BJ (cell line): ENCODE results near the gene SERGEF. TPM values are rescaled to one million over a fixed set of nuclear protein-coding genes. Genes with fewer than 3 reads are reported as not detected.

Source experiments
- CTCF ChIA-PET: fragments of 350-600 bp; formaldehyde crosslinking; extraction: SDS; loops from one replicate; lab custom pipeline; 2021; ENCODE audit warnings: antibody characterized with exemption, inconsistent platforms; lab: Yijun Ruan, JAX
- POLR2A ChIA-PET: fragments of 300-600 bp; sonication (Branson Sonifier 250); formaldehyde crosslinking; extraction: SDS; loops from one replicate; lab custom pipeline; 2021; ENCODE audit warnings: antibody characterized with exemption; lab: Charles Lee
- DNase-seq: peaks from one replicate; pipeline ENCODE4 v3.0.0-alpha.2; 2011; ENCODE audit warnings: low read depth
- H3K27me3 ChIP-seq: 2 replicates; pipeline ENCODE4 v1.6.0; 2011; ENCODE audit warnings: low read length; ENCODE audit not compliant: control insufficient read depth, insufficient read depth
- H3K36me3 ChIP-seq: 2 replicates; pipeline ENCODE4 v1.5.1; 2011; ENCODE audit warnings: low read length; ENCODE audit not compliant: control insufficient read depth, insufficient read depth
- H3K4me3 ChIP-seq: 2 replicates; pipeline ENCODE4 v1.5.1; 2011; ENCODE audit warnings: low read depth, mild to moderate bottlenecking, control low read depth, low read length
- CTCF ChIP-seq: IDR thresholded peaks from 2 replicates; pipeline ENCODE4 v1.5.1; 2011; ENCODE audit warnings: low read depth, mild to moderate bottlenecking, control low read depth, inconsistent platforms, low read length, moderate library complexity; ENCODE audit not compliant: insufficient read depth
- polyA plus RNA-seq: library from polyadenylated mRNA; depleted of rRNA; stranded (reverse); fragments of >200 nt; gene quantifications from 2 replicates; pipeline ENCODE4 v1.2.3, GENCODE V29; 2011

The SERGEF gene
- polyA plus RNA-seq, 1 experiment = 17.4 TPM

DNA sequence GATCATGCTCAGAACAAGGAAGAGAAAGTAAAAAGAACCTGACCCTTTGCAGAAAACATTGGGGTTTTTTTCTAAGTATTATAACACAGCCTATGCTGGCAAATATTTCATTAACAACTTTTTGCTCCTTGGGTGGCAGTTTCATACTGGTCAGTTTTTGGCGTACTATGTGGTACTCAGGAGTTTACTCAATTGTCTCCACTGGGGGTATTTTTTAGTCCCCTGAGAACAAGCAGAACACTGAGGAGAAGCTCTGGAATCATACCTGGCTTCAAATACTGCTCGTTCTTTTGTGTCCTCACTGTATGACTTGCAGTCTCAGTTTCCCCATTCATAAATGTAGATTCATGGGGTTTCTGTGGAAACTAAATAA, 90.4 kb downstream of the SERGEF start:
- no peak for DNase-seq
- no peak overlapping the region for H3K4me3 ChIP-seq
- no peak for TF ChIP-seq CTCF
- CTCF ChIA-PET = interaction anchor here (1.6 to 2.3 kb wide), 2 partner anchors 9 to 192 kb away, joined by 4 to 6 read pairs; no protein-coding TSS in a partner anchor
- POLR2A ChIA-PET = no interaction called here
- H3K36me3 ChIP-seq = no peaks in the 10 kb centered on the region
- H3K27me3 ChIP-seq = no peaks in the 10 kb centered on the region

DNA sequence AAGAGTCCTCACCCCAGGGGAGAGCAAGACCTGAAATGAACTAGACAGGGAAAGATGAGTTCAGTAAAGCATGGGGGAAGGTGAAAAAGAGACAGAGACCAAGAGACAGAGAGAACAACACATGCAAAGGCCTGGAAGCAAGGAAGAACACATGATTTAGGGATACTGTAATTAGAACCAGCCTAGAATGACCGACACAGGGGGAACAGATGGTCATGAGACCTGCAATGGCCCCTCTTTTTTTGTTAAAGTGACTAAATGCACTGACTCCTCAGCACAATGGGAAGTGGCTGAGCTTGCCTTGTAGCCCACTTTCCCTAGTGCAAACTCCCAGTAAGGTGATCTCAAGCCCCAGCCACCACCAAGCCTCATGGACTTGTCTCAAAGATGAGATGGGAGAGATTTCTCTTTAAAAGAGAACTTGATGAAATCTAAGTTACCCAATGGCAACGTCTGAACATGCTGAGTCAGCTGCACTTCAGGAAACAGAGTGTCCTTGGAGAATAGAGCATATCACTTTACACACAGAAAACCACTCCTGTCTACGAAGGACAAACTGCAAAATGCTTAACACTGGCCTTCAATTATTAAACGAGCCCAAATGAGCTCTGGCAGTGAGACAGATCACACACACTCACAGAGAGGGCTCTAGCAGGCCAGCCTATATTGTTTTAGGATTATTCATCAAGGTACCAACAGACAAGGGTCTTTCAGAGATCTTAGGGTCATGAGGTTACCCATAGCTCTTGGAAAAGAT, 91.0 kb downstream of the SERGEF start:
- no peak for TF ChIP-seq CTCF
- no peak overlapping the region for H3K4me3 ChIP-seq
- no peaks in the 10 kb centered on the region for H3K36me3 ChIP-seq
- ChIA-PET CTCF (interaction anchor here (2.3 kb wide), 1 partner anchor 192 kb away, joined by 6 read pairs; no protein-coding TSS in a partner anchor), POLR2A (no interaction called here)
- H3K27me3 ChIP-seq = no peaks in the 10 kb centered on the region
- DNase-seq = no peak

DNA sequence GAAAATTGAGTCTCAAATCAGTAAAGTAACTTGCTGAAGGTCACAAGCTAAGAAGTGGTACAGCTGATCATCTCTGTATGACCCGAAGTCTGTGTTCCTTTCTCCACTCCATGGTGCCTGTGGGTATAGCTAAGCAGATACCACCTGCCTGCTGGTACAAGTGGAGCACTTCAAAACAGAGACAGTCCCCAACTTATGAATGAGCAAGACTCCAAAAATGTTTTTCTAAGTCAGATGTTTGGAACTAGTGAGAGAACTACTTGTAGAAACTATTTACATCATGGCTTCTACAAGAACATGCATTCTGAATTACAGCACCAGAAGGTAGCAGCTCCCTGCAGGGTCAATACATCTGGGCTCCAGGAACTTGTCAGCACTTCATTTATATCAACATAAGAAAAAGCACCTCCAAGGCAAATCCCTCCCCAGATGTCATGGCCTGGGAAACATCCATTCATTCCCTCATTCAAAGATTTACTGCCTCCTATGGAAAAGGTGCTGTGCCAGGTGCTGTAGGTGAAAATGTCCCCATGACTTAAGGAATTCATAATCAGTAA, 94.7 kb downstream of the SERGEF start:
- ChIA-PET POLR2A (no interaction called here), CTCF (interaction anchor here (0.6 kb wide), 1 partner anchor 28 kb away, joined by 3 read pairs; no protein-coding TSS in a partner anchor)
- no peak for DNase-seq
- H3K27me3 ChIP-seq = no peaks in the 10 kb centered on the region
- no peak for TF ChIP-seq CTCF
- no peaks in the 10 kb centered on the region for H3K36me3 ChIP-seq
- H3K4me3 ChIP-seq = no peak overlapping the region

DNA sequence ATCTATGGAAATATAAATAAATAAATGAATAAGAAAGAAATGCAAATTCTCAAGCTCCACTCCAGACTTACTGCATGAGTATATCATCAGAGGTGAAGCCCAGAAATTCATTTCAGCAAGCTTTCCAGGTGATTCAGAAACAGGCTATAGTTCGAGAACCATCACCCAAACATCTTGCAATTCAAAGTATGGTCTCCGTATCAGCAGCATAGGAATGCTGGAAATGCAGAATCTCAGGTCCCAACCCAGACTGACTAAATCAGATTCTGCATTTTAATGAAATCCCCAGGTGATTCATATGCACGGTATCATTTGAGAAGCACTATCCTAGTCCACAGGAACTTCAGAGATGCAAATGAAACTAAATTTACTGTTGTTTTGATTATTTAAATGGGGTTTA, 95.3 kb downstream of the SERGEF start:
- no peak for DNase-seq

More for the DNA sequence above, 95.3 kb downstream of the SERGEF start:
- Histone ChIP-seq H3K27me3 (no peaks in the 10 kb centered on the region), H3K36me3 (no peaks in the 10 kb centered on the region), H3K4me3 (no peak overlapping the region)
- POLR2A ChIA-PET = no interaction called here
- CTCF ChIA-PET = no interaction called here
- no peak for TF ChIP-seq CTCF
